OCI-LY3 (cell line): ENCODE measurements around the gene NEDD8.

Experiments
- CTCF ChIP-seq: fragments of 200-600, 300-600 bp; sonication (generic); IDR thresholded peaks from 2 replicates; pipeline ENCODE4 v1.5.1; 2014; ENCODE audit warnings: antibody characterized with exemption, low read length, low read depth
- EZH2phosphoT487 ChIP-seq: fragments of 200-600 bp; shearing (Covaris generic); IDR thresholded peaks from 2 replicates; pipeline ENCODE4 v1.6.1; 2018; ENCODE audit warnings: antibody characterized with exemption, mixed run types, low read depth

DNA sequence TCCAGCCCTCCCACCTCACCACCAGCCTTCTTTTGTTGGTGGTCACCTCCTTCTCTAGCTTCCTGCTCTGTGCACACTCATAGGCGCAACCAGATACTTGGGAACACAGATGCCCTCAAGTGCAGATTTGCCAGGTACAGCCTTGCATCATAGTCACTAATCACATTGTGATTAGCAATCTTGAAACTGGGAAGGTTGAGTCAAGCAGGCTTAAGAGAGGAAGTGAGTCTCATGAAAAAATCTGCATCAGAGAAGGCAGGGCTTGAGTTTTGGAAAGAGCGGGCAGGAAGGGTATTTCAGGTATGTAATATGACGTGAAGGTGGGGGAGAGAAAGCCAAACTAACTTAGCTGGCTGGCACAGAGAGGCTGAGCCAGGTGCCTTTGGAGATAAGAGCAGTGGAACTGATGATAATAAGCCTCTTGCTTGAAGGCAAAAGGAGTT lies 42.0 kb upstream of the NEDD8 start:
- TF ChIP-seq EZH2phosphoT487 (no peak), CTCF (no peak)
